HG03280 (cell line): ENCODE data around the gene DPEP2NB.
"Not testable (repeated sequence)": the region's sequence is repeated elsewhere in the genome, so short reads cannot be mapped to it uniquely, and the experiment has no call there.

ENCODE experiments used
- ATAC-seq: cut with Tn5 transposase; IDR thresholded peaks from one replicate; pipeline ENCODE4 v1.9.1; 2021; ENCODE audit warnings: mild to moderate bottlenecking, moderate library complexity; ENCODE audit not compliant: unreplicated experiment

The DPEP2NB gene

DNA sequence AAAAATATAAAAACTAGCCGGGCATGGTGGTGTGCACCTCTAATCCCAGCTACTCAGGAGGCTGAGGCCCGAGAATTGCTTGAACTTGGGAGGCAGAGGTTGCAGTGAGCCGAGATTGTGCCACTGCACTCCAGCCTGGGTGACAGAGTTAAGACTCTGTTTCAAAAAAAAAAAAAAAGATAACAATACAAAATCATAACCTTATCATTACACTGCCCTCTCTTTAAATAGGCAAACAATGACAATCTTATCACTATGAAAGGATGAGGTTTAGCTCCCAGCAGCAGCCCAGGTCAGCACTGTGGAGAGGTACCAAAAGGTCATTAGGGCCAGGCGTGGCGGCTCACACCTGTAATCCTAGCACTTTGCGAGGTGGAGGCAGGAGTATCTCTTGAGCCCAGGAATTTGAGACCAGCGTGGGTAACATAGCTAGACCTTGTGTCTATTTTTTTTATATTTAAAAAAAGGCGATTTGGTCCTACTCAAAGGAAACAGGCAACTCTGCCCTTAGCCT lies 3.5 kb upstream of the DPEP2NB start:
- ATAC-seq, result no peak

DNA sequence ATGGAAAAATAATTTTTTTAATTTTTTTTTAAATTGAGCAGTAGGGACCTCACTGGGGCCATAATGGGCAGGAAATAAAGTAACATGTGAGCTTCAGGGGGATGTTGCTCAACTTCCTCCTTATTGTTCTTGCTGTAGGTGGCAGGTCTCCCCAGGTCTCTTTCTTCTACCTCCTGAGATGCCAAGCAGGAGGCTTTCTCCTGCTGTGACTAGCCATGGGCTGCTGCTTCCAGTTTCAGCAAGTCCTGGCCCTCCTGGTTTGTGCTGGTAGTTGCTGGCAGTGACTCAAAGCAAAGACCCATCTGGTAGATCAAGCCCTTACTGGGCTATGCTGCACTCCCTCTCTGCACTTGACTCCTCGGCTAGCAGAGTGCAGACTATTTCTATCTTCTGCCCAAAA lies 2.3 kb downstream of the DPEP2NB start:
- ATAC-seq, result no peak

DNA sequence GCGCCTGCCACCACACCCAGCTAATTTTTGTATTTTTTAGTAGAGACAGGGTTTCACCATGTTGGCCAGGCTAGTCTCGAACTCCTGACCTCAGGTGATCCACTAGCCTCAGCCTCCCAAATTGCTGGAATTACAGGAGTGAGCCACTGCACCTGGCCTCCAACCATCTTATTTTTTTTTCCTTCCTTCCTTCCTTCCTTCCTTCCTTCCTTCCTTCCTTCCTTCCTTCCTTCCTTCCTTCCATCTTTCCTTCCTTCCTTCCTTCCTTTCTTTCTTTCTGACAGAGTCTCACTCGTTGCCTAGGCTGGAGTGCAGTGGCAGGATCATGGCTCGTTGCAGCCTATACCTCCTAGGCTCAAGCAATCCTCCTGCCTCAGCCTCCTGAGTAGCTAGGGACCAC lies 5.8 kb downstream of the DPEP2NB start:
- ATAC-seq, result not testable (repeated sequence)

- ATAC-seq, result no peak
These were observed 6.5 kb downstream of the DPEP2NB start for GRCh38 chr16:68009157-68009735.

DNA sequence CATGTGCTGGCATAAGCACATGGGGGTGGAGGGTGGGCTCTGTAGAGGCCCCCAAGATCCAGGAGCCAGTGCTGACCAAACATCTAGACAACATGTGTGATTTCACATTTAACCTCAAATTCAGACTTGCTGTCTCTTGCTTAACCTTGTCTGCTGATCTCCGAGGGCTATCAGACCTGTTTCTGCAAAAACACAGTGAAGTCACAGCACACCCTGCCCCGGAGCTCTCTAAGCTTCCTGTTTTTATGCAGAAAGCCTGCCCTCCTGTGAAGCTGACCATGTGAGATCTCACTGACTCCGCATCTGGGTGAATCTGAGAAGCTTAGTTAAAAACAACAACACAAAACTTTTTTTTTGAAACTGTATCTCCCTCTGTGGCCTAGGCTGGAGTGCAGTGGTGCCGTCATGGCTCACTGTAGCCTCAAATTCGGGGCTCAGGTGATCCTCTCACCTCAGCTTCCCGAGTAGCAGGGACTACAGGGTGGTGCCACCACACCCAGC lies 9.9 kb downstream of the DPEP2NB start:
- ATAC-seq, result no peak

DNA sequence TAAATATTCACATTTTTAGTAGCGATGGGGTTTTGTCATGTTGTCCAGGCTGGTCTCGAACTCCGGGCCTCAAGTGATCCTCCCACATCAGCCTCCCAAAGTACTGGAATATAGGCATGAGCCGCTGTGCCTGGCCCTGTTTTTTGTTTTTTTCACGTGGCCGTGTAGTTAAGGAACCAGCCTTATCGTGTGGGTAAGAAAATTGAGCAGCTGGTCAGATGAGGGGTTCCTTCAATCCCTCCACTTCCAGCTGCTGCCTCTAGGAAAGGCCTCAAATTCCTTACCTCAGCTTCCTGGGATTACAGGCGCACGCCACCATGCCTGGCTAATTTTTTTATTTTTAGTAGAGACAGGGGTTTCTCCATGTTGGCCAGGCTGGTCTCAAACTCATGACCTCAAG lies 10.5 kb downstream of the DPEP2NB start:
- ATAC-seq, result no peak

GRCh38 chr16:68003031-68003430 lies 12.7 kb downstream of the DPEP2NB start:
- no peak for ATAC-seq

- ATAC-seq, result no peak
These were observed 15.3 kb downstream of the DPEP2NB start for GRCh38 chr16:68000450-68000849.

DNA sequence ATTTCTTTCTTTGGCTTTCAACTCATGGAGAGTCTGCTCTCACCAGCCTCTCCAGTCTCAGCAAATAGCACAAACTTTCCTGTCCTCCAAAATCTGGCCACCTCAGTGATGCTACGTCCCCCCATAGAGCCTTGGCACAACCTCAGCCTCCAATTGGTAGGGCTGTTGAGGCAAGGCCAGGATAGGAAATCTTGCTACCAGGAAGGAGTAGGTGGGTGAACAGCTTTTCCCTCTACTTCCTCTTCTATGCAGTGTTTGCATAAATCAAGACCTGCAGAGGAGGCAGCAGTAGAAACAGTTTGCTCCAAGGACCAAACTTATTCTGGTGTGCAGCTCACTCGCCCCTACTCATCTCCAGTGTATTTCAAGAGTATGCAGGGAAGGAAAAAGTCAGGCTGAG lies 15.7 kb downstream of the DPEP2NB start:
- ATAC-seq, result no peak

GRCh38 chr16:67998779-67999688 lies 16.7 kb downstream of the DPEP2NB start, which contains the start of gene DPEP2:
Gene DPEP2 (minus strand): TSS chr16:67999484. CDS start chr16:67993212, 6,272 bp downstream.
- ATAC-seq, result not testable (repeated sequence)

DNA sequence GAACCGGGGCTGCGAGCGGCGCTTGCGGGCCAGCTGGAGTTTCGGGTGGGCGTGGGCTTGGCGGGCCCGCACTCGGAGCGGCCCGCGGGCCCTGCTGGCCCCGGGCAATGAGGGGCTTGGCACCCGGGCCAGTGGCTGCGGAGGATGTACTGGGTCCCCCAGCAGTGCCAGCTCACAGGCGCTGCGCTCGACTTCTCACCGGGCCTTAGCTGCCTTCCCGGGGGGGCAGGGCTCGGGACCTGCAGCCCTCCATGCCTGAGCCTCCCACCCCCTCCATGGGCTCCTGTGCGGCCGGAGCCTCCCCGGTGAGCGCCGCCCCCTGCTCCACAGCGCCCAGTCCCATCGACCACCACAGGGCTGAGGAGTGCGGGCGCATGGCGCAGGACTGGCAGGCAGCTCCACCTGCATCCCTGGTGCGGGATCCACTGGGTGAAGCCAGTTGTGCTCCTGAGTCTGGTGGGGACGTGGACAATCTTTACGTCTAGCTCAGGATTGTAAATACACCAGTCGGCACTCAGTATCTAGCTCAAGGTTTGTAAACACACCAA lies 17.4 kb downstream of the DPEP2NB start:
- ATAC-seq, result not testable (repeated sequence)

DNA sequence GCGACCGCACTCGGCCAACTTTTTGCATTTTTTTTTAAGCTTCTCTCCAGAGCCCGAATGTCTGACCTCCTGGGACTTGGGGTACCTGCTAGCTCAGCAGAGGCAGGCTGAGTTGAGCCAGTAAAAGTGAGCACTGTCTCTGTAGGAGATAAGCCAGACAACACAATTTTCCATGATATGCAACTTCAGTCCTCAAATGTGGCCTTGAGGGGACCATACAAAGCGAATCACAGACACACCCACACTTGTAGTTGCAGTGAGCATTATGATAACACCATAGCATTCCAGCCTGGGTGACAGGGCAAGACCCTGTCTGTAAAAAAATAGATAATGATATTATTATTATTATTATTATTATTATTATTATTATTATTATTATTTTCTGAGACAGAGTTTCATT lies 19.0 kb downstream of the DPEP2NB start:
- ATAC-seq, result no peak

- no peak for ATAC-seq
These were observed 20.3 kb downstream of the DPEP2NB start for GRCh38 chr16:67995423-67995822.

DNA sequence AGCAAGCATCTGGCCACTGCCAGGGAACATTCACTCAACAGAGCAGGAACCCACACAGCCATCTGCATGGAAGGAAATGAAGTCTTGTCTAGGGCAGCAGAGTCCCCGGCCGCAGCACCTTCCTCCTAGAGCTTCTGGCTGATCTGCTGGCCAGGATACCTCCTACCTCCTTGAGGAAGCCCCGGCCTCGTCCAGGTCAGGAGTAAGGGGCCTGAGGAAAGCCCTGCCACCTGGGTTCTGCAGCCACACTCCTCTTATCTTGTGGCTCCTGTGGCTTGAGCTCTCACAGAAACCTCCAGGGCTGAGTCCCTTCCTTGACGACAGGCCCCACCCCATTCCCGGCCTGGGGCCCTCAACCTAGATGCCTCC lies 21.7 kb downstream of the DPEP2NB start:
- not testable (repeated sequence) for ATAC-seq

DNA sequence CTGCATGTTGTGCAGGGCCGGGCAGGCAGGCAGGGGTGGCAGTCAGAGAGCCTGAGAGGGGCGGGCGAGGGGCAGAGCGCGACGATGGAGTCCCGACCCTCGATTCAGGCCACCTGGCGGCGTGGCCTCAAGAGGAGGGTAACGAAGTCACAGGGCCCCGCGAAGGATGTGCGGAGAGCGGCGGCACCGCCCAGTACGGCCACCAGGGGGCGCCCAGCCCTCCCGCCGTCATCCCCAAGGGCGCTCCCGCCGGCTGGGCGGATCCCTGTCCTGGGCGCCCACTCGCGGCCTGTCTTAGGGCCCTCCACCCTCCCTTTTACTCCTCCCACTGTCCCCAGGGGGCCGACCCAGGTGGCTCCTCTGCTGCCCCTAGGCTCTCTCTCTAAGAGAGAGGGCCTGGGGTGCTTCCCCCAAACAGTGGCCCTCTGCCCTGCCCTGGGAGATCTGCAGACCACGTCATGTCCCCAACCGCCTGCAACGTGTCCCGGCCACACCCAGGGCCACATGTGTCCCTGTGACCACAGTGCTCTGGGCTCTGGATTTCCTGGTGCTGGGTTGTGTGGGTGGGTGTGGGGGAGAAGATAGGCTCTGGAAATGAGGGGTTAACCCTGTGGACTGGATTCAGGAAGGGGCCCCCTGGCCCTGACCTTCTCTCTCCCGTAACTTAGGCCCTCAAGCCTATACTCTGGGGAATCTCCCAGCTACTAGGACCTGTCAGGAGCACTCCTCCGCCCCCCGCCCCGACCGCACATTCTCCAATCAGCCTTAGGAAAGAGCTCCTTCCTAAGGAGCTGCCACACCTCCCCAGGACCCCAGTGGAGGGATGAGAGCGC lies 22.3 kb downstream of the DPEP2NB start:
- ATAC-seq, result peak; percentile 80

- ATAC-seq, result peak; percentile 3
These were observed 23.0 kb downstream of the DPEP2NB start for GRCh38 chr16:67992661-67993206.

DNA sequence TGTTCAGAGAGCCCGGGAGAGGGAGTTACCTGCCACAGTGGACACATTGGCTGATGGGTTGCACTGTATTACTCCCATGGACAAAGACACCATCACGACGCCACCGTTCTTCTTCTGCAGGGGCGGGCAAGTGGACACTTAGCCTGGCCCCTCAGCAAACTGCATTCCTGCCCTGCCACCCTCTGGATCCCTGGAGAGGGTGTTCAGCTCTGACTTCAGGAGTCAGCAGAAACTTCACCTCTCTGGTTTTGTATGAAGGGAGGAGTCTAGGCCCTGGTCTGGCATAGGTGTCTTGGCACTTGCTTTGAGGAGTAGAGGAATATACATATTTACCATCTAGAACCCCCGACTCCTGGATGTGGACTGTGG lies 25.7 kb downstream of the DPEP2NB start:
- no peak for ATAC-seq

- no peak for ATAC-seq
These were observed 26.2 kb downstream of the DPEP2NB start for GRCh38 chr16:67989322-67990017.

- no peak for ATAC-seq
These were observed 27.0 kb downstream of the DPEP2NB start for GRCh38 chr16:67988675-67989074.
